Sciatic nerve (tissue), 2 donors: ENCODE measurements around the gene CCDC85A. TPM values are rescaled to one million over a fixed set of nuclear protein-coding genes. Genes with fewer than 3 reads are reported as not detected.

Experiments
- ATAC-seq: fragments of 200-7000 bp; cut with Tn5 transposase; one replicate; pipeline ENCODE4 v1.9.1; 2020; ENCODE audit warnings: mild to moderate bottlenecking, moderate library complexity
- DNase-seq: peaks from one replicate; pipeline ENCODE4 v3.0.0-alpha.2; 2020; ENCODE audit warnings: low spot score
- intact Hi-C: fragments of 100-400 bp; cut with DNase I; formaldehyde crosslinking; loops from one replicate; pipeline ENCODE4 v1.14.2; 2022
- total RNA-seq: library from RNA; stranded (reverse); fragmentation: NEBNext Ultra II Directional; extraction: Animal tissue kit (Norgen Biotek cat#: 25700); gene quantifications from one replicate; pipeline ENCODE4 v1.2.1, GENCODE V29; 2021
- donor health status: DM: no; HTN: no; CAD: no.
- donor health status: DM: no; HTN: no; CAD: no.

Gene CCDC85A
- total RNA-seq, 1 donor from 2014 or later, result 3.9 TPM

DNA sequence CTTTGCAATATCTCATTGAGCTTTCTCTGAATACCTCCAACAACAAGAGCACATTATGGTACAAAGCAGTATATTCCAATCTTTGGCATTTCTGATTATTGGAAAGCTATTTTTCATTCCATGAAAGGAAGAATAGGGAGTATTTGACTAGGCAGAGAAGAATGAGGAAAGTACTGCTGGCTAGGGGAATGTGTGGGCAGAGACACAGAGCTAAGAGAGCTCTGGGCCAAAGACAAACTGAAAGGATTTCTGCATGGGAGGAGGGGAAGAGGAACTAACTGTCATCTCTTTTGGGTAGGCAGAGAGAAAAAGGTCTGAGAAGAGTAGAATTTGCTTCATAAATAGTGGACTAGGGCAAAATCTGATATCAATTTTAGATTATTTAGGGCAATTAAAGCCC lies 150.8 kb downstream of the CCDC85A start:
- ATAC-seq (peak; percentile 68), DNase-seq (no peak)
- intact Hi-C loops, result no loop called here

DNA sequence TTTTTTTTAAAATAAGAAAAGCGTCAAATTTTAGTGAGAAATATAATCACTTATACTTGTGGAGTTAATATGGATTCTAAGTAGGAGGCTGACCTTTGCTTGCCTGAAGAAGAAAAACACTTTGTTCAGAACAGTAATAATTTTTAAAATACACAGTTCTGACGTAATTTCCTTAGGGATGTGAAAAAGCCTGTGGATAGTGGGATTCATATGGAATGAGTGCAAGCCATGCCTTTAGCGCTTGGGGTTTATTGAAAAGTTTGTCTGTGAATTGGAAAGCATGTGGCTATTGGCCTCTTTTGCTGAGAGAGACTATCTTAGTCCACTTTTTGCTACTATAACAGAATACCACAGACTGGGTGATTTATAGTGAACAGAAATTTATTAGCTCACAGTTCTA lies 151.3 kb downstream of the CCDC85A start:
- DNase-seq, result no peak
- no peak for ATAC-seq
- intact Hi-C loops, result no loop called here

DNA sequence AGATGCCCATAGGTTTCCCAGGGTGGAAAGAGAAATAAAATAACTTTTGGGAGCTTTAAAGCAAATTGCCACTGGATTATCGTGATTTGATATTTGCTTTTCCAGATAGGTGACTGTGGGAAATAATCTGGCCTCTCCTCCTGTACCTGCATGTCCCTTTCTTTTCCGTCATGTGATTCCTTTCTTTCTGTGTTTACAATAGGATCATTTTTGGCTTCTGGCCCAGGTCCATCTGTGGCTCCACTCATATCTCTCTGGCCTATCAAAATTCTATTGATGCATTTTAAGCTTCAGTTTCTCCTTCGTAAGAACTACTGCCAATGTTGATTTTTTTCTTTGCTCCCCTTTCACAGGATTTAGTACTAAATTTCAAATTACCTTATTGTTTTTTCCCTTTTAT lies 153.6 kb downstream of the CCDC85A start:
- ATAC-seq, result no peak

GRCh38 chr2:56338232-56338631 lies 154.4 kb downstream of the CCDC85A start:
- ATAC-seq (no peak), DNase-seq (no peak)
- intact Hi-C loops, result no loop called here

More for the DNA sequence above, 153.6 kb downstream of the CCDC85A start:
- intact Hi-C loops, result no loop called here
- DNase-seq, result no peak

DNA sequence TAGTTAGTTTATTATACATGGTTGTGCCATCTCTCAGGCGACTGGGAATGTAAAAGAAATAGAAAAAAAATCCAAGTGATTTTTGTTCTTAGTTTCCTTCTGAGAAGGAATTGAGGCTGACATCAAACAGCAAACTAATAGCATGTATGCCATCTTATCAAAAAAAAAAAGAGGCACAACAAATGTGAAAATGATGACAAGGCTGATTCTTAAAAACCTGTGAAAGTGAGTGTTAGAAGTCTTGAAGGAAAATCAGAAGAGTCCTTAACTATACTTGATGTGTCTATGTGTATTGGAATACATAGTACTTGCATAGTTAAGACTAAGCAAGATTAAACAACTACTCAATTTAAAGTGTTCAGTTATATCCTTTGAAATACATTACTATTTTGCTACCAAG lies 161.0 kb downstream of the CCDC85A start:
- DNase-seq, result no peak
- ATAC-seq, result no peak
- intact Hi-C loops, result no loop called here

- no peak for DNase-seq
- intact Hi-C loops, result no loop called here
- ATAC-seq, result no peak
Observed at GRCh38 chr2:56347881-56348280, 164.1 kb downstream of the CCDC85A start.

DNA sequence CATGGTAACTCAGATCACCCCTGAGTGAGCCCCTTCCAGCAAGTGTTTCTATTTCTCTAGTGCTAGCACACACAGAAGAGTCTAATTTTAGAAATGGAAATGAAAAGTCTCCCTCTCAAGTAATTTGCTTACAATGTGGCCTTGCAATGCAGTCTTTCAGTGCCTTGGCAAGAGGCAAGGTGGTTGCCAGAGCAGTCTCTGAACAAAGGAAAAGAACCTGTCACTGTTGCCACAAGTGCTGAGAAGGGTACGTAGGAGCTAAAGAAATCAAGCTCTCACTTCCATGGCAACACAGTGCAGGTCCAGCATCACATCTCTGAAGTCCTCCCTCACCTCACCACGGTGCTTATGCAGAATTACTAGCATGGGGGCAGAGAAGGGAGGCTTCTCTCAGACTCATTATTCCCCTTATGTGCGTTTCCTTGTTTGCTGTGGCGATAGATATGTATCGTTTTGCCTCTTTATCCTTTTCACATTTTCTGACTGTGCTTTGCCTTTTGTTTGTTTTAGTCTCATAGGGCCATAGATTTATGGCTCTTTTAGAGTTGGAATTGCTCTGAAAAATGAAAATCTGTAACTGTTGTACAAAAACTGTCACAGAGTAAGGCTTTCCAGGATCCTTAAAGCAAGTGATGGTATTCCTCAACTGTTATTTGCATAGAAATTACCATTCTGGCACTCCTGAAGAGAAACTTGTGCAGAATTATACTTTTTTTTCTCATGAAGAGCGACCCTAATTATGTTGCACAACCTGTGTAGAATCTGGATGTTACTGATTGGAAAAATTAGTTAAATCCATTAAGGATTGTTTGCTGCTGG lies 164.8 kb downstream of the CCDC85A start:
- DNase-seq, result no peak
- no peak for ATAC-seq
- intact Hi-C loops, result no loop called here

- DNase-seq (no peak), ATAC-seq (no peak)
- intact Hi-C loops, result no loop called here
Observed at GRCh38 chr2:56357655-56358295, 174.0 kb downstream of the CCDC85A start.

GRCh38 chr2:56361844-56362243 lies 178.1 kb downstream of the CCDC85A start:
- ATAC-seq, result no peak
- intact Hi-C loops, result no loop called here

DNA sequence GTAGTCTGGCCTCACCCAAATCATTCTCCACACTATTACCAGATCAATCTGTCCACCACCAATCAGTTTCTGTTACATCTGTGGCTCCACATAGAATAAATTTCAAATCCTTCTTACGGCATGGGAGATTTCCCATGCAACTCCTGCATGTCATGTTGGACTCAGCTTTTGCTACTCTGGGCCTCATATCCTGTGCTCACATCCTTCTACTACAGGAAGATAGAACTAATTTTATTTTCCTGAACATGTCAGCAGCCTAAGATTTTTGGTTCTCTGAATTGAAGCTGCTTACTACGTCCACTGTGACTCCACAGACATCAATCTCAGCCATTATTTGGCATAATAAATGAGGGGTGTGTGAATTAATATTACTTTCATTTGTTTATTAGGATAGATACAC lies 181.1 kb downstream of the CCDC85A start:
- ATAC-seq, result no peak
- intact Hi-C loops, result no loop called here
- DNase-seq, result no peak

More at GRCh38 chr2:56361844-56362243, 178.1 kb downstream of the CCDC85A start:
- DNase-seq, result no peak

GRCh38 chr2:56369316-56369715 lies 185.5 kb downstream of the CCDC85A start:
- intact Hi-C loops, result no loop called here
- no peak for DNase-seq
- ATAC-seq, result no peak

- intact Hi-C loops, result no loop called here
- DNase-seq, result no peak
- no peak for ATAC-seq
Observed at GRCh38 chr2:56372071-56372656, 188.4 kb downstream of the CCDC85A start.

DNA sequence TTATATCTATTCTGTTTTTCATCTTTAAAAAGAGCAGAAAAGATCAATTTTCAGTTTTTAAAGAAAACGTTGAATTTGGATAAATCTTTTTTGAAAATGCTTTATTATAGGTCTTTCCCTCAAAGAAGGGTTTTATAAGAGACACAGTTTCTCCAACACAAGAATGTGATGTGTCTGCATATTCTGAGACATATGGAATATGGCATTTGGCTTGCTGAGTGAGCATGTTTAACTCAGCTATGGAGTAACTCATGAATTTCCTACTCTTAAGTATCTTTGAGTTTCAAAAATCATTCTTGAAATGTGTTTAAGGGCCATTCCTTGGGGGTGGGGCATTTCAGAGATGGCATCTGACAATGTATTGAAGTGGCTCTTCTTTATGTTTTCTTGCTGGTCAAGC lies 191.5 kb downstream of the CCDC85A start:
- no peak for ATAC-seq
- intact Hi-C loops, result no loop called here
- no peak for DNase-seq

- DNase-seq (no peak), ATAC-seq (no peak)
- intact Hi-C loops, result no loop called here
Observed at GRCh38 chr2:56376699-56377665, 193.2 kb downstream of the CCDC85A start.

GRCh38 chr2:56379066-56379465 lies 195.3 kb downstream of the CCDC85A start:
- ATAC-seq (no peak), DNase-seq (no peak)
- intact Hi-C loops, result no loop called here

DNA sequence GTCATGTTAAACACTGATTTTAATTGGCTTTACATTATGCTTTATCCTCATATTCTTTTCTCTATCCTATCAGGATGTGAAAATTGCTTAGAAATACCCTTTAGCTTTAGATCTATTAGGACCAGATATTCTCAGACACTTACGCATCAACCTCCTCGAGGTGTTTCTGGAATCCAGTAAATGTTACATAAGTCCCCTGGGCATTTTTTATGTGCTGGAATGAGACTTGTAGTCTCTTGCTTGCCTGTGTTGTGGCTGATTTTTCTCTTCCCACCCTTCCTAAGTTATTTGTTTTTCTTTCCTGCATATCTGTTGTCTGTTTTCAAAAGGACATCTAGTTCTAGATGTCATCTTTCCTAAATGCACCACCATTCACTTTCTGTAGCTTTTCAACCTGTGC lies 197.1 kb downstream of the CCDC85A start:
- no peak for DNase-seq
- intact Hi-C loops, result no loop called here
- no peak for ATAC-seq

- no peak for DNase-seq
- intact Hi-C loops, result no loop called here
- no peak for ATAC-seq
Observed at GRCh38 chr2:56382466-56382865, 198.7 kb downstream of the CCDC85A start.

- intact Hi-C loops, result no loop called here
- DNase-seq (no peak), ATAC-seq (no peak)
Observed at GRCh38 chr2:56386657-56387056, 202.9 kb downstream of the CCDC85A start.

GRCh38 chr2:56390644-56391043 lies 206.9 kb downstream of the CCDC85A start:
- intact Hi-C loops, result no loop called here
- DNase-seq (no peak), ATAC-seq (no peak)
